Sciatic nerve (tissue), 2 donors: ENCODE measurements around the gene BACH2. TPM values are rescaled to one million over a fixed set of nuclear protein-coding genes. Genes with fewer than 3 reads are reported as not detected.
"Not testable (repeated sequence)": the region's sequence is repeated elsewhere in the genome, so short reads cannot be mapped to it uniquely, and the experiment has no call there.

ENCODE experiments used
- ATAC-seq: fragments of 200-7000 bp; cut with Tn5 transposase; one replicate; pipeline ENCODE4 v1.9.1; 2020; ENCODE audit warnings: mild to moderate bottlenecking, moderate library complexity
- DNase-seq: peaks from one replicate; pipeline ENCODE4 v3.0.0-alpha.2; 2020; ENCODE audit warnings: low spot score
- intact Hi-C: fragments of 100-400 bp; cut with DNase I; formaldehyde crosslinking; loops from one replicate; pipeline ENCODE4 v1.14.2; 2022
- total RNA-seq: library from RNA; stranded (reverse); fragmentation: NEBNext Ultra II Directional; extraction: Animal tissue kit (Norgen Biotek cat#: 25700); gene quantifications from one replicate; pipeline ENCODE4 v1.2.1, GENCODE V29; 2021
- donor health status: DM: no; HTN: no; CAD: no.
- donor health status: DM: no; HTN: no; CAD: no.

BACH2 gene
- total RNA-seq, 1 donor from 2014 or later, result 25.3 TPM

- ATAC-seq, result no peak
- intact Hi-C loops, result no loop called here
- DNase-seq, result no peak
Measured at GRCh38 chr6:89936177-89936576, 360.5 kb downstream of the BACH2 start.

- ATAC-seq (no peak), DNase-seq (no peak)
- intact Hi-C loops, result no loop called here
Measured at GRCh38 chr6:89934685-89935366, 361.8 kb downstream of the BACH2 start.

- no peak for DNase-seq
- no peak for ATAC-seq
- intact Hi-C loops, result no loop called here
Measured at GRCh38 chr6:89932245-89932802, 364.3 kb downstream of the BACH2 start.

GRCh38 chr6:89930789-89931188 lies 365.9 kb downstream of the BACH2 start:
- intact Hi-C loops, result no loop called here
- ATAC-seq, result no peak
- DNase-seq, result no peak

- ATAC-seq, result no peak
- no peak for DNase-seq
- intact Hi-C loops, result no loop called here
Measured at GRCh38 chr6:89928604-89929003, 368.0 kb downstream of the BACH2 start.

GRCh38 chr6:89927791-89928550 lies 368.7 kb downstream of the BACH2 start:
- no peak for ATAC-seq
- DNase-seq, result no peak
- intact Hi-C loops, result no loop called here

GRCh38 chr6:89927264-89927663 lies 369.4 kb downstream of the BACH2 start:
- DNase-seq (no peak), ATAC-seq (no peak)
- intact Hi-C loops, result no loop called here

- DNase-seq (no peak), ATAC-seq (no peak)
- intact Hi-C loops, result no loop called here
Measured at GRCh38 chr6:89925826-89926225, 370.8 kb downstream of the BACH2 start.

GRCh38 chr6:89924231-89924630 lies 372.4 kb downstream of the BACH2 start:
- ATAC-seq, result no peak
- no peak for DNase-seq
- intact Hi-C loops, result no loop called here

GRCh38 chr6:89921691-89922090 lies 375.0 kb downstream of the BACH2 start:
- intact Hi-C loops, result no loop called here
- DNase-seq (no peak), ATAC-seq (no peak)

GRCh38 chr6:89921197-89921596 lies 375.4 kb downstream of the BACH2 start:
- no peak for ATAC-seq
- intact Hi-C loops, result no loop called here
- DNase-seq, result no peak

GRCh38 chr6:89917801-89918366 lies 378.8 kb downstream of the BACH2 start:
- DNase-seq (no peak), ATAC-seq (no peak)
- intact Hi-C loops, result no loop called here

- intact Hi-C loops, result no loop called here
- no peak for ATAC-seq
- DNase-seq, result no peak
Measured at GRCh38 chr6:89917216-89917615, 379.4 kb downstream of the BACH2 start.

- ATAC-seq (no peak), DNase-seq (no peak)
- intact Hi-C loops, result no loop called here
Measured at GRCh38 chr6:89916136-89916920, 380.3 kb downstream of the BACH2 start.

- no peak for ATAC-seq
- intact Hi-C loops, result no loop called here
- DNase-seq, result no peak
Measured at GRCh38 chr6:89910902-89911240, 385.8 kb downstream of the BACH2 start.

GRCh38 chr6:89910001-89910901 lies 386.4 kb downstream of the BACH2 start:
- DNase-seq, ATAC-seq, intact Hi-C loops: not testable (repeated sequence)

- peak; percentile 42 for ATAC-seq
- intact Hi-C loops, result no loop called here
- no peak for DNase-seq
Measured at GRCh38 chr6:89895276-89895874, 401.3 kb downstream of the BACH2 start.

GRCh38 chr6:89894169-89894568 lies 402.5 kb downstream of the BACH2 start, which contains the start of gene GJA10:
GJA10 (plus strand) TSS chr6:89894469; CDS start chr6:89894469, 0 bp downstream.
- intact Hi-C loops, result no loop called here
- ATAC-seq (no peak), DNase-seq (no peak)
